Activated CD4-positive, alpha-beta T cell treated with anti-CD3 and anti-CD28 coated beads, Interleukin-2, amount 50 U/mL, for 1 hour (primary cell): ENCODE results near the gene RFXANK.
"Not testable (repeated sequence)": the region's sequence is repeated elsewhere in the genome, so short reads cannot be mapped to it uniquely, and the experiment has no call there.

ENCODE experiments used
- DNase-seq: peaks from one replicate; pipeline ENCODE4 v3.0.0-alpha.2; 2020

Gene RFXANK

GRCh38 chr19:19192078-19192882 lies at the start of gene RFXANK, which contains the start of gene BORCS8:
RFXANK (plus strand) TSS chr19:19192258; CDS start chr19:19193947, 1,689 bp downstream.
BORCS8 (minus strand) TSS chr19:19192152; CDS start chr19:19192117, 35 bp downstream.
- DNase-seq, result peak; percentile 98

GRCh38 chr19:19142347-19142746 lies 49.7 kb upstream of the RFXANK start:
- DNase-seq, result no peak

- DNase-seq, result no peak
Measured at GRCh38 chr19:19145281-19145680, 46.8 kb upstream of the RFXANK start.

- peak; percentile 85 for DNase-seq
Measured at GRCh38 chr19:19145684-19146608, 46.1 kb upstream of the RFXANK start.

GRCh38 chr19:19146865-19147264 lies 45.2 kb upstream of the RFXANK start:
- no peak for DNase-seq

- DNase-seq, result no peak
Measured at GRCh38 chr19:19147344-19147743, 44.7 kb upstream of the RFXANK start.

GRCh38 chr19:19148504-19148903 lies 43.6 kb upstream of the RFXANK start:
- DNase-seq, result not testable (repeated sequence)

GRCh38 chr19:19149435-19149834 lies 42.6 kb upstream of the RFXANK start:
- DNase-seq, result no peak

GRCh38 chr19:19151418-19151817 lies 40.6 kb upstream of the RFXANK start:
- no peak for DNase-seq

- DNase-seq, result no peak
Measured at GRCh38 chr19:19152668-19153384, 39.2 kb upstream of the RFXANK start.

GRCh38 chr19:19154768-19155494 lies 37.1 kb upstream of the RFXANK start:
- no peak for DNase-seq

GRCh38 chr19:19155495-19156219 lies 36.4 kb upstream of the RFXANK start:
- DNase-seq, result no peak

- DNase-seq, result no peak
Measured at GRCh38 chr19:19157808-19158207, 34.2 kb upstream of the RFXANK start.

- DNase-seq, result no peak
Measured at GRCh38 chr19:19159534-19159933, 32.5 kb upstream of the RFXANK start.

- DNase-seq, result no peak
Measured at GRCh38 chr19:19160461-19161035, 31.5 kb upstream of the RFXANK start.

- no peak for DNase-seq
Measured at GRCh38 chr19:19162495-19162894, 29.6 kb upstream of the RFXANK start.

- no peak for DNase-seq
Measured at GRCh38 chr19:19165396-19165795, 26.7 kb upstream of the RFXANK start.

GRCh38 chr19:19167612-19168011 lies 24.4 kb upstream of the RFXANK start:
- DNase-seq, result no peak

- no peak for DNase-seq
Measured at GRCh38 chr19:19169236-19170052, 22.6 kb upstream of the RFXANK start.
